GM19351 (cell line): ENCODE data around the gene ANAPC4.

Source experiments
- ATAC-seq: cut with Tn5 transposase; IDR thresholded peaks from one replicate; pipeline ENCODE4 v1.9.1; 2021; ENCODE audit warnings: mild to moderate bottlenecking, moderate library complexity; ENCODE audit not compliant: unreplicated experiment

Gene ANAPC4

GRCh38 chr4:25430630-25431029 lies 53.6 kb downstream of the ANAPC4 start:
- no peak for ATAC-seq

- ATAC-seq, result no peak
Measured at GRCh38 chr4:25433966-25434827, 57.1 kb downstream of the ANAPC4 start.

DNA sequence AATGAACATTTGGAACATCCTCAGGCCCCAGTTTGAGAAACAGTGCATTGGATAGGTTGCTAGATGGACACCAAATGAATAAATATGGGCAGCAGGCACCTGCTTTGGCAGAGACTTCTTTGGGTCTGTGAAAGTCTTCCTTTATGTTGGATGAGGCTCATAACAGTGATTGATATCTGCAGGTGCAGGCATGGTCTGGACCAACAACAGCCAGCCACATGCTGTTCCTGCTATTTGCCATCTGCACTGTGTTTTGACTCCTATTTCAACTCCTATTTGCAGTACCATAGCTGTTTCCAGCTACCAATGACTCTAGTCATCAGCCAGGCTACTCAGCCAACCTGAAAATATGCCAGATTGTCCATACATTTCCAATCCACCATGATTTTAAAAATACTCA lies 60.9 kb downstream of the ANAPC4 start:
- no peak for ATAC-seq

DNA sequence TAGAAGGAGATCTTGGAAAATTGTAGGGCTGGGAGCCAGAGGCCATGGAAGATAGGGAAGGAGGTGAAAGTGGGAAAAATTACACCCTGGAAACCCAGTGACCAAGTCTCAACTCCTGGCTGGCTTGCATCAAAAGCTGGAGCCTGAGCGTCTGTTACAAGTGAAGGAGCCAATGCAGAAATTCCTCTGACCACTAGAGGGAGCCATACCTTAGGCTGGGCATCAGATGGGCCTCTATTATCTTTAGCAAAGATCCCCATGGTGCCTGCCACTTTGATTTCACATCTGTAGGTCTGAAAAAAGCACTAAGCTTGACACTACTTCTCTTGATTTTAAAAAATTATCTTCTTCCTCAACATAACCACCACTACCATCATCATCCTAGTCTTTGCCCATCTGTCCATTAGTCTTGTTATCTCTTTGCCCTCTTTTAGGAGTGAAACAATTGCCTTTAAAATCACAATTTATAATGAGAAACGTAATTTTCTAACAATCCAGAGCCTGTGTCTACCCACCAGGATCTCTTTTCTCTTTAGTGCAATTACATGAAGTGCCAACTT lies 62.9 kb downstream of the ANAPC4 start:
- ATAC-seq, result peak; percentile 93

DNA sequence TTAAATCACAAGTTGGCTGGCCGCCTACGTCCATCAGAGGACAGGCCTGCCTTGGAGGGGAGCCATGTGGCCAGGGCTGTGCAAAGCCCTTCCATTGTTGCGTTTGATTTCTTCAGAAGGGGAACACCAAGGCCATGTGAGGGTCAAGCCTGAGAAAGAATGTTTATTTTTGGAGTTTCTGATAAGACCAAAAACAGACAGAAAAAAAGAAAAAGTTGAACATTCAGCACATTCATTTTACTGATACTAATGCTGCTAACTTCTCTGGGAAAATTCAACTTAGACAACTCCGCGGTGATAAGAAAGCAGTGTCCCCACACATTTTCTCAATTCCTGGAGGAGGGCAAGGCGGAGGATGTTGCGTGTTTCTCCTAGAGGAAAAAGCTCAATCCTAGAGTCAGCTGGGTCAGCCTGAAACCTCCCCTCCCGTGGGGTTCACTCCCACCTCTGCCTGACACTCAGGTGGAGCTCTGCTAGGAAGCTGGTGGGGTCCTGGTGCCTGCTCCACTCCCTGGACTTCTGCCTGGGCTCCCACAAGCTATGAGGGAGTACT lies 63.5 kb downstream of the ANAPC4 start:
- ATAC-seq, result no peak

- ATAC-seq, result no peak
Measured at GRCh38 chr4:25441519-25442117, 64.6 kb downstream of the ANAPC4 start.

DNA sequence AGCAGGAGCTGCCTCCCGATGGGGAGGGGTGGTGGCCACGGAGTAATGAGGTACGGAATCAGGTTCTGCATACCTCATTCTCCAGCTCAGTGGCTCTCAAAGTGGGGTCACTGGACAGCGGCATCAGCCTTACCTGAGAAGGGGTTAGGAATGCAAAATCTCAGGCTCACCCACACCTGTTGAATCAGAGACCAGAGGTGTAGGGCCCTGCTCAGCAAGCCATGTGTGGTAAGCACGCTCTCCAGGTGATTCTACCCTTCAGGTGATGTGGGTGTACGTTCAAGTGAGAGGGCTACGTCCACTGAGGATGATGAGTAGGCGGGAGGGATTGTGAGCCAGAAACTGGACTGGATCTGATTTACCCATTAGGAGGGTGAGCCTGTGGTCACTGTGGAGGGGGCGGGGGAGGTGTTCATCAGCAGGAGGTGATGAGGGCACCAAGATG lies 65.8 kb downstream of the ANAPC4 start:
- no peak for ATAC-seq

GRCh38 chr4:25443851-25444250 lies 66.8 kb downstream of the ANAPC4 start:
- ATAC-seq, result no peak

- ATAC-seq, result no peak
Measured at GRCh38 chr4:25446611-25447010, 69.5 kb downstream of the ANAPC4 start.

DNA sequence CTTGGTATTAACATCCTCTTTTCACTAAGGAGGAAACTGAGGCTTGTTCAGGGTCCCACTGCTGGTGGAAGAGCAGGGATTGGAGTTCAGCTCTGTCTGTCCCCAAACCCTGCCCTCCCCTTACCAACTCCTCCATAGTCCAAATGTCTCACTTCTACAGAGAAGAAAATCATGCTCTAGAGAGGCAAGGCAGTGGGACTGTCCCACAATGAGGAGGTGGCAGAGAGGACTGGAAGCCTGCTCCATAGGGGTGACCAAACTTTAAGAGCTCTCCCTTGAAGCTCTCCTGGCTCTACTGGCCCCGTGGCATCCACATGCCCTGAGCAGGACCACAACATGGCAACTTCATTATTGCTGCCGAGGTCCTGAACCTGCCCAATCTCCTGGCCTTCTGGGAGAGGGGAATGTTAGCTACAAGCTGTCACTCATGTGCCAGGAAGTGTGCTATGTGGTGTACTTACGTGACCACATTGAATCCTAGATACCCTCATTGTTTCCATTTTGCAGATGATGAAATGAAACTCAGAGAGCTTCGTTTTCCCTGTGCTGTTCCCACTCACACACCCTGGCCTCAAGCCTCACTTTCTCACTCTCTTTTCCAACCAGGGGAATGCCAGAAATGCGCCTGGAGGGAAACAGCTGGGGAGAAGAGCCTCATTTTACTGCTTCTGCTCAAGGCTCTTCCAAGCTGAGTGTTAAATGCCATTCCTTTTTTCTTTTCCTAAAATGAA lies 71.5 kb downstream of the ANAPC4 start:
- no peak for ATAC-seq

GRCh38 chr4:25449270-25449669 lies 72.2 kb downstream of the ANAPC4 start:
- no peak for ATAC-seq

GRCh38 chr4:25449688-25450087 lies 72.6 kb downstream of the ANAPC4 start:
- ATAC-seq, result peak; percentile 70

DNA sequence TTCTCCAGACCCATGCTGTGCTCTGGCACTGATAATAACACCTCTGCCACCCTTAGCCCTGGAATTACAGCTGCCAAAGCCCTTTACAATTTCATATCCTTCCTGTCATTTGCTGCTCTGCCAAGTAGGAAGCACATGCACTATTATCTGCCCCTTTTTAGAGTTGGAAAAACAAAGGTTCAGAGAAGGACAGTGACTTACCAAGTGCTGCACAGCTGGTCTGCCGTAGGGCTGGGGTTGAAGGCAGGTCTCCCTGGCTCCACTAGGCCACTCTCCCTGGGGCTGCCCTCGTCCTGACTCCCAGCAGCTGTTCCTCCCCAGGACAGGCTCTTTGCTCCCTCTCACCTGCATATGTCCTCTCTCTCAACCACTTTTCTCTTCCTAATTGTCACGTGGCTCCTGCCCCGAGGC lies 73.4 kb downstream of the ANAPC4 start:
- ATAC-seq, result no peak

DNA sequence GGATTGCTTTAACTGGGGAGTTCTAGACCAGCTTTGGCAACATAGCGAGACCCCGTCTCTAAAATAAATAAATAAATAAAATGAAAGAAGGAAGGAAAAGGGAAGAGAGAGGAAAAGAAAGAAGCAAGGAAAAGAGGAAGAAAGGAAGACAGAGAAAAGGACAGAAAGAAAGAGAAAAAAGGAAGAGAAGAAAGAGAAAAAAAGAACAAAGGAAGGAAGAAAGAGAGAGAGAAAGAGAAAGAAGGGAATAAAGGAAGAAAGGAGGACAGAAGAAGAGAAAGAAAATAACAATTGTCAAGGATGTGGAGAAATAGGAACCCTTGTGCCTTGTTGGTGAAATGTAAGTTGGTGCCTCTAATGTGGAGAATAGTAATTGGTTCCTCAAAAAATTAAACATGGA lies 74.6 kb downstream of the ANAPC4 start:
- ATAC-seq, result no peak

GRCh38 chr4:25452081-25452480 lies 75.0 kb downstream of the ANAPC4 start:
- no peak for ATAC-seq

GRCh38 chr4:25454476-25454875 lies 77.4 kb downstream of the ANAPC4 start:
- no peak for ATAC-seq

DNA sequence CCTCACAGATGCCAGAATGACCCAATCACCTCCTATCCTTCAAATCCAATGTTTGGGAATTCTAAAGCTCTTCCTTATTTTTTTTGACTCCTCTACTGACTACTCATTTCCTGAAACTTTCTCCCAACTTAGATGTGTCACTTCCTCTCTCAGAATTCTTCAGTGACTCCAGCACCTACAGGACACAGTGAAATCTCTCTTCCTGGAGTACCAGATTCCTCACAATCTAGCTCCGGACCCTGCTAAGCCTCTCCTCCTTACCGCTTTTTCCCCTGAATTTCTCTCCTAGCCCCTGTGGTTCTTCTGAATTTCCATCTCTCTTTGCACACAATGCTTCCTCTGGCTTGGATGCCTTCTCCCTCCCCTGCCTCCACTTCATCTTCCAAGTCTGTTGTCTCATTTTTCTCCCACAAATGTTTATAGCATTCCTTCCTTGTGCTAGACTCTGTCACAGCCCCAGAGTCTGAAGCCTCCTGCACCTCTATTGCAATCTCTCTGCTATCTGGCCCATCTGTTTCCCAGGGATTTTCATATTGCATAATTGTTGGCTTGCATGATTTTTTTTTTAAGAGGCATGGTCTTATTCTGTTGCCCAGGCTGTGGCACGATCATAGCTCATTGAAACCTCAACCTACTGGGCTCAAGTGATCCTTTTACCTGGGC lies 80.1 kb downstream of the ANAPC4 start:
- ATAC-seq, result no peak

DNA sequence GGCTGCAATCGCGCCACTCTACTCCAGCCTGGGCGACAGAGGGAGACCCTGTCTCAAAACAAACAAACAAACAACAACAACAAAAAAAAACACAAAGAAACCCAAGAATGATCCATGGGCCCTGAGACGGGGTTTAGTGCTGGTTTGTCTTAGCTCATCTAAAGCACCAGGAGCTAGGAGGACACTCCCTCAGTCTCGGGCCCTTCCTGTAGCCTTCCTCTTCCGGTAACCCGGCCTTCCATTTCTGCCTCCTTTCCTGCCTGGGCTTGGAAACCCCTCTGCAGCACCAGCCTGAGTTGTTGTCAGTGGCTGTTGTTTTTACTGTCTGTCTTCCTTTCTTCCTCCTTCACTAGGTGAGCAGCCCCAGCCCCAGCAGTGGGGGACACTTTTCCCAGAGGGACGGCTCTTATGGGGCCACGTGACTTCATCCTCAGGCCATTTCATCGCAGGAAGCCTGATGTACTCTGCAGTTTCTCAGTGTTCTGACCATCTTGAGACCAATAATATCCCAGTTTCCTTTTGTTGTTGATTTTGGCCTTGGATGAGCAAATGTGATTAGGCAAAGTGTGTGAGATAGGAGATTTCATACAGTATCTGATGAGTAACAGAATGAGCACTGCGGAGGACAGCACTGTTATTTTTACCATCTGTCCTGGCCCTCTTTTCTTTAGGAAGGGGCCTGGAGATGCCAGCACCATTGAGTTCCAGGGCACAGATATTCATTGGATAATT lies 90.1 kb downstream of the ANAPC4 start:
- ATAC-seq, result no peak

DNA sequence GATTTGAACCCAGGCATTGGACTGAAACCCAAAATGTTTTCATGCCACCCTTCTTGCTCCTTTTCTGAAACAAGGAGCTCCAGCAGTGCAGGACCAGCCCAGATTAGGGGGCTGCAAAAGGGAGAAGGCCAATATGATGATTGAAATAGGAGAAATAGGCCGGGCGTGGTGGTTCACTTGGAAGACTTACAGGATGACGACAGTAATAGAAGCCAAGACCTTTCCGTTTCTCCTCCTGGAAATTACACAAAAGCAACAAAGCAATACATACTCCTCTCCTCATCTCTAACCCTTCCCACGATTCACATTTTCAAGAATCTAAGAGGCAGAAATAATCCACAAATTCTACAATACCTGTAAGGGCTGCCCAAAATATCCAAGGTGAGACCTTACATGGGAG lies 90.8 kb downstream of the ANAPC4 start:
- ATAC-seq, result no peak
